ENCODE results near the gene ATP10B.
"Not testable (repeated sequence)": the region's sequence is repeated elsewhere in the genome, so short reads cannot be mapped to it uniquely, and the experiment has no call there.

ATP10B gene

DNA sequence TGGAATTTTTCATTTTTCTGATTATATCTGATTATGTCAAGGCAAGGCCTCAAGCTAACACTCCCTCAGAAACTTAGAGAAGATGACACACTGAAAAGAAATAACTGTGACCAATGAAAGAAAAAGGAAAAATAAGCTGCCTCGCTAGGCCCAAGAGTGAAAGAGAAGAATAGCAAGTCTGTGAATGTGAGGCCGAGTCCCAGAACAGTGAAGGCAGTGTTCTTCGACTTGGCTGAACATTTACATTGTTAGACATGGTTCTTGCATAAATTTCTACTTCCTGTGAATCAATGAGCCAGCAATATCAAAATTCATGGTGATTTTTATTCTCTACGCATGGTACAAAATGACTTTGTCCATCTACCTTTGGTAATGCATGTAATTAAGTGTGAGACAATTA, at the start of gene ATP10B:
ATP10B (minus strand) TSS at position 163 of the 400 bp plus-strand sequence. CDS start 164,137 bp downstream, outside the sequence.
- DNase-seq, result no peak

GRCh38 chr5:160901656-160902055, 49.6 kb upstream of the ATP10B start:
- DNase-seq, result no peak

GRCh38 chr5:160899735-160900134, 47.7 kb upstream of the ATP10B start:
- DNase-seq, result no peak

DNA sequence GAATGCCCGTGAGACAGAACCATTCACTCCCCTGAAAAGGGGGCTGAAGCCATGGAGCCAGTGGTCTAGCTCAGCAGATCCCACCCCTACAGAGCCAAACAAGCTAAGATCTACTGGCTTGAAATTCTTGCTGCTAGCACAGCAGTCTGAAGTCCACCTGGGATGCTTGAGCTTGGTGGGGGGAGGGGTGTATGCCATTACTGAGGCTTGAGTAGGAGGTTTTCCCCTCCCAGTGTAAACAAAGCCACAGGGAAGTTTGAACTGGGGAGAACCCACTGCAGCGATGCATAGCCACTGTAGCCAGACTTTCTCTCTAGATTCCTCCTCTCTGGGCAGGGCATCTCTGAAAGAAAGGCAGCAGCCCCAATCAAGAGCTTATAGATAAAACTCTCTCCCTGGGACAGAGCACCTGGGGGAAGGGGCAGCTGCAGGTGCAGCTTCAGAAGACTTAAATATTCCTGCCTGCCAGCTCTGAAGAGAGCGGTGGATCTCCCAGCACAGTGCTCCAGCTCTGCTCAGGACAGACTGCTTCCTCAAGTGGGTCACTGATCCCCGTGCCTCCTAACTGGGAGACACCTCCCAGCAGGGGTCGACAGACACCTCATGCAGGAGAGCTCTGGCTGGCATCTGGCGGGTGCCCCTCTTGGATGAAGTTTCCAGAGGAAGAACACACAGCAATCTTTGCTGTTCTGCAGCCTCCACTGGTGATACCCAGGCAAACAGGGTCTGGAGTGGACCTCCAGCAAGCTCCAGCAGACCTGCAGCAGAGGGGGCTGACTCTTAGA, 41.4 kb upstream of the ATP10B start:
- not testable (repeated sequence) for DNase-seq

DNA sequence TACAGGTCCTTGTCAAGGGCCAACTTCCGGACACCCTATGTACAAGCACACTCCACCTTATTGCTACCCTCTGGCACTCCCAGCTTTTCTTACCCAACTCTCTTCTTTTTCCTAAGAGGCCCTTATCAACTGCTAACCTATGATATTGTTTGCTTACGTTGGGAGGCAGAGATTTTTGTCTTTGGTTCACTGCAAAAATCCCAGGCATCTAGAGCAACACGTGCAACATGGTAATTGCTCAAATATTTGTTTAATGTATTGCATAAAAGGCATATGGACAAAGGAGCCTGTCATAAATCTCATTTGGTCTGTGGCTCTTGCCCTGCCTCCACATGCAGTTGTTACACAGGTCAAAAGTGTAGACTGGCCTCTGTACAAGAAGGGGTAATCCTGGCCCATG, 35.8 kb upstream of the ATP10B start:
- no peak for DNase-seq

GRCh38 chr5:160873560-160874200, 21.7 kb upstream of the ATP10B start:
- not testable (repeated sequence) for DNase-seq

- no peak for DNase-seq
Observed at GRCh38 chr5:160869989-160870521, 18.0 kb upstream of the ATP10B start.

- no peak for DNase-seq
Observed at GRCh38 chr5:160867976-160868375, 16.0 kb upstream of the ATP10B start.

- no peak for DNase-seq
Observed at GRCh38 chr5:160851451-160851850, 560 bp downstream of the ATP10B start.

DNA sequence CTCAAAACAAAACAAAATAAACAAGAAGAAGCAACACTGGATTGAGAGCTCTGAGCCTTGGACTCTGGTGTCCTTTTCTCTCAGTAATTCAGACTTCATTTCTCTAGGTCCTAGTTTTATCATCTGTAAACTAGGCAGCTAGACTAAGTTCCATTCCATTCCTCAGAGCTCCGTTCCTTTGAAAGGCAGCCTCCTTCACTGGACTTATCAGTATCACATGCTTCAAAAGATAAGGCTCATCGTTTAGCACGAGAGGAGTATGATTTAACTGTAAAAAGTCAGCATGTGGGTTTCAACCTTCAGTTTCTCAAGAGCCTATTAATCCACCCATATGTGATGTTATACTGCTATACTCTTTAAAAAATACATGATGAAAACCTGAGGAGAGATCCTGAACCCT, 1.6 kb downstream of the ATP10B start:
- DNase-seq, result no peak

GRCh38 chr5:160847526-160848085, 4.4 kb downstream of the ATP10B start:
- no peak for DNase-seq

GRCh38 chr5:160846642-160847041, 5.4 kb downstream of the ATP10B start:
- no peak for DNase-seq

DNA sequence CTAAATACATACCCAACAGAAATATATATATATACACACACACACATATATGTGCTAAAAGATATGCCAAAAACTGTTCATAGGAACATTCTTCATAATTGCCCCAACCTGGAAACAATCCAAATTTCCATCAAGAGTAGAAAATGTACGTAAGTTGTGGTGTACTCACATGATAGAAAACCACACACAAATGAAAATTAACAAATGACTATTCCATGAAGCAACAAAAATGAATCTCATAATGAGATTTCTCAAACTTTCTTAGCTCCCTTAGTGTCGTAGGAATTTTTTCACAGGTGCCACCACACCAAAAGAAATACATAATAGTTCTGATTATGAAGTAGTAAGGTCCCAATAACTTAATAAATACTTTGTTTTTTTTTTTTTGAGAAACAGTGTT, 7.8 kb downstream of the ATP10B start:
- no peak for DNase-seq

- no peak for DNase-seq
Observed at GRCh38 chr5:160843240-160843639, 8.8 kb downstream of the ATP10B start.

DNA sequence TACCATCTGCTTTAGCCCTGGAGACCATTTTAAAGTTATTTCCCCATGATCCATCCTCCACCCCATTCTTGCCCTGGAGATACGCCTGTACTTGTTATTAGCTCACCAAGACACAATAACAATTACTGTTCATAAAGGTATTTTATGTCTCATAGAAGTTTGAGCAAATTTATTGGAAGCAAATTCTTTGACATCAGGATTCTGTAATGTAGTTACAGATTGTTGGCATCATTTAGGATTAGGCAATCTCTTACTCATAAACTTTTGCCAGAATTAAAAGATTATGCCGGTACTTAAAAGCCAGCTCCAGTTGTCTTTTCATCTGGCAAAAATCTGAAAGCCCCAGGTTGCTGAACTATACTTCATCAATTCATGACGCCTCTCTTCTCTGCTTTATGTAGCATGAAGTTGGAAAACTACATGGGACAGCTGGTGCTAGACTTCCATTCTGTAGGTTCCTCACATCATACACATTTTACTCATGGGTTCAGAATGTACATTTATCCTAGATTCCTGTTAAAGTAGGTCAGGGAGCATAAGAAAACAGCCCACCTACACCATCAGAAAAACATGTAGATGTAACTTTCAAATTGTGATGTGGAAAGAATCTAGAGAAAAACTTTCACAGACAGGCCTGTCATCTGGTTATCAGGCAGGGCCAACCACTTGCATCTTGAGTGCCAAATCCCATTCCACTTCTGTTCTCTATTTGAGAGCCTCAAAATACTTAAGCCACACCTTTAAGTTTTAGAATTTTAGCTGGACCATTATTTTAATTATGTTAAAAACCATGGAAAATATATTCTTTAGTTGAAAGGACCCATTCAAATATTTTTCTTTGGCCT, 14.0 kb downstream of the ATP10B start:
- no peak for DNase-seq

DNA sequence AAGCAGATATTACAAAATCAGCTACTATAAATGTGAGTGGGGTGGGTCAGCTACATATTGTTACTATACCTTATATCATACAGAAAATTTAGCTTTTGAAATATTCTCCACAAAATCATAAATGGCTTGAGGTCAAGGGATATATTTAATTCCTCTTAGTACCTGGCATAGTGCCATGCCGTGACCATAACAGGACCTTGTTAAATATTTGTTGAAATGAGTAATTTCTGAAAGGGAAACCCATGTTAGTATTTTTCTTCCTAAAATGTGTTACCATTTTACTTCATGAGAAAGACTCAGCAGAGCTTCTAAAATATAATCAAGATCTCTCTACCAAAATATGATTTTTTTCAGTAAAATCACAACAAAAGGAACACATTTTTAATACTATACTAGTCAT, 14.8 kb downstream of the ATP10B start:
- DNase-seq, result no peak

DNA sequence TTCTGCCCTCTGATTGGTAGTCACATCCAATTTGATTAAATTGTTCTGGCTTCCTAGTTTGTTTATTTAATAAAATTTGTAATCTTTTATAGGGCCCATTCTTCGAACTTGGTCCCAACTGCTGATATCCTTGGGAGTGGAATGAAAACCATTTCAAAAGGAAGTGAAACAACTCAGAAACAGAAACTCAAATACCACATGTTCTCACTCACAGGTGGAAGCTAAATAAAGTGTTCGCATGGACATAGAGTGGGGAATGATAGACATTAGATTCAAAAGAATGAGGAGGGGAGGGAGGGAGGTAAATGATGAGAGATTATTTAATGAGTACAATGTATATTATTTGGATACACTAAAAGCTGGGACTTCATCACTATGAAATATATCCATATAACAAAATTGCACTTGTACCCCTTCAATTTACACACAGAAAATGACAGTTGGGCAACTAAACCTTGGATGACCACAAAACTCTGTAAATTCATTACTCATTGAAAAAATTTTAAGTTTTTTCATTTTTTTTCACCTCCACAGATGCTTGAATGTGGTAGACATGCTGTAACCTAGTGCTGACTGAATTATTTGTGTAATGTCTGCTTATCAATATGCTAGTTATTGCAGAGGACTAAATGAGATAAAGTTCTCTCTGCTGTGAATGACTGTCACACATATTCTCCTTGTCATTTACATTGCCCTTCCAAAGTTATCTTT, 16.0 kb downstream of the ATP10B start:
- DNase-seq, result no peak

DNA sequence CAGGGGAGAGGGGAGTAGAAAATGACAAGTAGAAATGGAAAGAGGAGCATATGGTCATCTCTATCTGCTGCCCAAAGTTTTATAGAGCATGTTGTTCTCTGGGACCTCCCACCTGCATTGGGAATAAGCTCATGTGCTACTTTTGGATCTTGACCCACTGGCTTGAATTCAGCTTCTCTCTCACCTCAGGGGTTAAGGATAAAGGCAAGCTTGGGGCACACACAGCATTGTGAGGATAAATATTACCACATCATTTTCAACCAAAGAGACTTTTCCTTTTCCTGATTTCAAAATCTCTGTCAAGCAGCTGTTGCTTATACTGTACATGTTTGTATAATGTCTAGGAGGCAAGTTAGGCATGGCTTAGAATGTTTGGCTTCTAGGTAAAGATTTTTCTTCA, 16.6 kb downstream of the ATP10B start:
- DNase-seq, result no peak

DNA sequence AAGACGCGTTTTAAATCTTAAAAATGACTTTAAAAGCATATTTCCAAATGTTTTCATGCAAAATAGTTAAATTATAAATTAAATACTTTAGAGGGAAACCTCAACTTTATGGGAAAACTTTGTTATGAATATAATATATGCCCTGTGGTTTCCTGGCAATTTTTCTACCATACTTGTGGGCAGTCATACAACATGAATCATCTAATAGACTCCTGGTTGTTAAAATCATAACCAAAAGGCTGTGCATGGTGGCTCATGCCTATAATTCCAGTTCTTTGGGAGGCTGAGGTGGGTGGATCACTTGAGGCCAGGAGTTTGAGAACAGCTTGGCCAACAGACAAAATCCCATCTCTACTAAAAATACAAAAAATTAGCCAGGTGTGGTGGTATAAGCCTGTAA, 18.2 kb downstream of the ATP10B start:
- no peak for DNase-seq

DNA sequence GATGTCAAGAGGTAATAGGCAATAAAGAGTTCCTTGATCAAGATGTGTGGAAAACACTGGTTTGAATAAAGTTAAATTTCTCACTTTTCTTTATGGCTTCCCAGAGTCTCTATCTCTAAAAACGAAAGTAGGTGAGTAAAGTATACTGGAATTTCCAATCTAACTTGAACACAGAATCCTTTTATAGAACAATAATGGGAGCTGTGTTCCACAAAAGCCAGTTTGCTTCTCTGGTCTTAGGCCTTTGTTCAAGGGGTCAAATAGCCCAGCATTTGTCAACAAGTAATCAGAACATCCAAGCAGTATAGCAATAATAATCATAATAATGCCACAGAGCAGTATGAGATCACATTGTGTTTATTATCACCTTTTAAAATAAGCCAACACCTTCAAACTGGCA, 20.2 kb downstream of the ATP10B start:
- no peak for DNase-seq

DNA sequence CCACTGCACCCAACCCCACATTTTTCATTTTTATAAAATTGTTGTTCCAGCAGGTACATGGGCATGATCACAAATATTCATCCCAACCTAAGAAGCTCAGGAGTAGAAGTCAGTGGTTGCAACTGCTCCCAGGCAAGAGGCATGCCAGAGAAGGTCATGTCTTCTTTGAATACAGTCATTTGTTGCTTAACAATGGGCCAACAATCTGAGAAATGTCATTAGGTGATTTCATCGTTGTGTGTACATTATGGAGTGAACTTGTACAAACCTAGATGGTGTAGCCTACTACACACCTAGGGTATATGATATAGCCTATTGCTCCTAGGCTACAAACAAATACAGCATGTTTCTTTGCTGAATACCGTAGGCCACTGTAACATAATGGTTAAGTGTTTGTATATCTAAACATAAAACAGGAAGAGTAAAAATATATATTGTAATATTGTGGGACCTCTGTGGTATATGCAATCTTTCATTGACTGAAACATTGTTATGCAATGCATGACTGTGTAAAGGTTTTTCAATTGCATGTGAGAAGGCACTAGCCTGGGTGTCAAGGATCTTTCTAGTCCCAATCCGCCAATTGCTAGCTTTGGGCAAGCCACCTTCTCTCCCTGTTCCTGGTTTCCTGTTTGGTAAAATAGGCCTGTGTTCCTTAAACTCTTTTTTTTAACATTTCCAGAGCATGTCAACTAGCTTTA, 27.6 kb downstream of the ATP10B start:
- DNase-seq, result no peak

- not testable (repeated sequence) for DNase-seq
Observed at GRCh38 chr5:160812996-160813395, 39.0 kb downstream of the ATP10B start.
